ENCODE results near the gene BPTF. TPM values are rescaled to one million over a fixed set of nuclear protein-coding genes. Genes with fewer than 3 reads are reported as not detected.
"Not testable (repeated sequence)": the region's sequence is repeated elsewhere in the genome, so short reads cannot be mapped to it uniquely, and the experiment has no call there.

Gene BPTF
- polyA plus RNA-seq, 3 donors, result 106 to 132 (median 110) TPM

GRCh38 chr17:67999291-67999911 lies 174.1 kb downstream of the BPTF start:
- DNase-seq, result no peak

- DNase-seq, result no peak
Observed at GRCh38 chr17:68004201-68004600, 178.9 kb downstream of the BPTF start.

- DNase-seq, result no peak
Observed at GRCh38 chr17:68006797-68007196, 181.5 kb downstream of the BPTF start.

GRCh38 chr17:68011199-68011665 lies 185.9 kb downstream of the BPTF start:
- no peak for DNase-seq

- no peak for DNase-seq
Observed at GRCh38 chr17:68013385-68013784, 188.1 kb downstream of the BPTF start.

GRCh38 chr17:68015081-68015723 lies 189.9 kb downstream of the BPTF start:
- no peak for DNase-seq

- DNase-seq, result no peak
Observed at GRCh38 chr17:68016838-68017237, 191.5 kb downstream of the BPTF start.

GRCh38 chr17:68018493-68018892 lies 193.2 kb downstream of the BPTF start:
- not testable (repeated sequence) for DNase-seq

GRCh38 chr17:68019336-68019674 lies 194.0 kb downstream of the BPTF start:
- no peak for DNase-seq

- DNase-seq, result peak; percentile 95
Observed at GRCh38 chr17:68019675-68020408, 194.5 kb downstream of the BPTF start.

GRCh38 chr17:68020409-68020756 lies 195.1 kb downstream of the BPTF start:
- no peak for DNase-seq

- not testable (repeated sequence) for DNase-seq
Observed at GRCh38 chr17:68020791-68021190, 195.5 kb downstream of the BPTF start.

GRCh38 chr17:68021963-68022362 lies 196.7 kb downstream of the BPTF start:
- no peak for DNase-seq

GRCh38 chr17:68022547-68022946 lies 197.2 kb downstream of the BPTF start:
- not testable (repeated sequence) for DNase-seq

GRCh38 chr17:68029512-68030215 lies 204.4 kb downstream of the BPTF start:
- DNase-seq, result no peak

Other genes with a start within 250 kb of the BPTF start
- 10 to 100 TPM; 87.2 to 92.5 (median 92.3) TPM for gene NOL11, start 107.6 kb upstream of the BPTF start, polyA plus RNA-seq (ENCODE audit: insufficient read length in 3 of 3)
- 10 to 100 TPM; 20.0 to 23.5 (median 21.5) TPM for gene C17orf58, start 171.0 kb downstream of the BPTF start, polyA plus RNA-seq (ENCODE audit: insufficient read length in 3 of 3)
- gene KPNA2, start 210.2 kb downstream of the BPTF start, polyA plus RNA-seq (ENCODE audit: insufficient read length in 3 of 3), result 100 to 1,000 TPM; 112 to 138 (median 115) TPM

All from renal pelvis (tissue), 4 donors.